Stimulated activated naive B cell treated with anti-CD40 and anti-IgM and Interleukin-4, amounts not matched to agents 10 μg/mL and 1 μg/mL and 100 μg/mL, for 72 hours (primary cell): ENCODE results near the gene FMNL1.
A peak's percentile ranks its signal among the peaks of the same experiment; 100 is the strongest.

Experiments used
- ATAC-seq, 2 donors: fragments of 150-1000 bp; cut with Tn5 transposase; replicated peaks; 2 replicates each; pipeline ENCODE4 v1.10.0; 2021; ENCODE audit warnings: moderate library complexity in 1 of 2
- DNase-seq: peaks from one replicate; pipeline ENCODE4 v3.0.0; 2021
- H3K27ac Mint-ChIP-seq: one replicate; pipeline ENCODE4 v1.8.0; 2022; ENCODE audit warnings: mild to moderate bottlenecking, mixed read lengths
- H3K27me3 Mint-ChIP-seq, 2 donors: one replicate each; pipeline ENCODE4 v1.8.0; 2022; ENCODE audit warnings: mixed read lengths in 2 of 2
- H3K36me3 Mint-ChIP-seq, 2 donors: one replicate each; pipeline ENCODE4 v1.8.0; 2022; ENCODE audit warnings: mixed read lengths in 2 of 2, mild to moderate bottlenecking in 1 of 2
- H3K4me1 Mint-ChIP-seq, 2 donors: one replicate each; pipeline ENCODE4 v1.8.0; 2022; ENCODE audit warnings: mixed read lengths in 2 of 2, mild to moderate bottlenecking in 1 of 2
- H3K4me3 Mint-ChIP-seq, 2 donors: one replicate each; pipeline ENCODE4 v1.8.0; 2022; ENCODE audit warnings: mild to moderate bottlenecking in 2 of 2, mixed read lengths in 2 of 2, moderate library complexity in 1 of 2
- H3K9me3 Mint-ChIP-seq, 2 donors: one replicate each; pipeline ENCODE4 v1.8.0; 2022; ENCODE audit warnings: mixed read lengths in 2 of 2, mild to moderate bottlenecking in 1 of 2

The FMNL1 gene

GRCh38 chr17:45227101-45227925 lies 5.6 kb downstream of the FMNL1 start:
- DNase-seq: peak; percentile 78
- ATAC-seq: peak; percentile 2 to 5
- Mint-ChIP-seq H3K27ac (peak overlapping the region; percentile 97), H3K4me3 (peak overlapping the region; percentile 90 to 99), H3K36me3 (peaks cover 33 to 51% of the 10 kb centered on the region in 2 donors), H3K4me1 (peaks cover 86 to 100% of the 10 kb centered on the region in 2 donors), H3K27me3 (no peaks in the 10 kb centered on the region), H3K9me3 (no peaks in the 10 kb centered on the region)

- ATAC-seq: no peak
- Mint-ChIP-seq H3K9me3 (no peaks in the 10 kb centered on the region), H3K4me3 (peak overlapping the region; percentile 81 to 99), H3K4me1 (peaks cover 89 to 100% of the 10 kb centered on the region in 2 donors), H3K27me3 (no peaks in the 10 kb centered on the region), H3K27ac (peak overlapping the region; percentile 97), H3K36me3 (peaks cover 34 to 49% of the 10 kb centered on the region in 2 donors)
- DNase-seq: peak; percentile 46
Observed at GRCh38 chr17:45227926-45228762, 6.5 kb downstream of the FMNL1 start.

GRCh38 chr17:45228763-45229539 lies 7.3 kb downstream of the FMNL1 start:
- peak; percentile 95 for DNase-seq
- Mint-ChIP-seq H3K9me3 (no peaks in the 10 kb centered on the region), H3K36me3 (peaks cover 38 to 47% of the 10 kb centered on the region in 2 donors), H3K27me3 (no peaks in the 10 kb centered on the region), H3K4me1 (peaks cover 87 to 100% of the 10 kb centered on the region in 2 donors), H3K27ac (peak overlapping the region; percentile 97), H3K4me3 (peak overlapping the region; percentile 81 to 99)
- peak; percentile 53 to 54 for ATAC-seq

GRCh38 chr17:45229681-45230409 lies 8.2 kb downstream of the FMNL1 start:
- Mint-ChIP-seq H3K27me3 (no peaks in the 10 kb centered on the region), H3K27ac (peak overlapping the region; percentile 97), H3K4me3 (peak overlapping the region; percentile 81 to 99), H3K36me3 (peaks cover 41 to 48% of the 10 kb centered on the region in 2 donors), H3K9me3 (no peaks in the 10 kb centered on the region), H3K4me1 (peaks cover 83 to 100% of the 10 kb centered on the region in 2 donors)
- DNase-seq (peak; percentile 89), ATAC-seq (peak; percentile 56 to 66)

GRCh38 chr17:45230410-45230786 lies 8.7 kb downstream of the FMNL1 start:
- Mint-ChIP-seq H3K27me3 (no peaks in the 10 kb centered on the region), H3K4me1 (peaks cover 83 to 100% of the 10 kb centered on the region in 2 donors), H3K36me3 (peaks cover 42 to 48% of the 10 kb centered on the region in 2 donors), H3K4me3 (peak overlapping the region; percentile 81 to 99), H3K9me3 (no peaks in the 10 kb centered on the region), H3K27ac (peak overlapping the region; percentile 97)
- DNase-seq (no peak), ATAC-seq (no peak)

- ATAC-seq: no peak
- H3K4me1 Mint-ChIP-seq: peaks cover 83 to 100% of the 10 kb centered on the region in 2 donors
- no peaks in the 10 kb centered on the region for H3K27me3 Mint-ChIP-seq
- H3K4me3 Mint-ChIP-seq: peak overlapping the region; percentile 81 to 99
- H3K9me3 Mint-ChIP-seq: no peaks in the 10 kb centered on the region
- DNase-seq: no peak
- H3K27ac Mint-ChIP-seq: peak overlapping the region; percentile 97
- H3K36me3 Mint-ChIP-seq: peaks cover 42 to 44% of the 10 kb centered on the region in 2 donors
Observed at GRCh38 chr17:45230787-45231480, 9.2 kb downstream of the FMNL1 start.

GRCh38 chr17:45231481-45232116 lies 9.9 kb downstream of the FMNL1 start:
- H3K27ac Mint-ChIP-seq: peak overlapping the region; percentile 97
- peaks cover 39 to 42% of the 10 kb centered on the region in 2 donors for H3K36me3 Mint-ChIP-seq
- peaks cover 78 to 95% of the 10 kb centered on the region in 2 donors for H3K4me1 Mint-ChIP-seq
- ATAC-seq: no peak
- peak overlapping the region; percentile 2 to 21 for H3K4me3 Mint-ChIP-seq
- H3K9me3 Mint-ChIP-seq: no peaks in the 10 kb centered on the region
- no peak for DNase-seq
- H3K27me3 Mint-ChIP-seq: no peaks in the 10 kb centered on the region

GRCh38 chr17:45232514-45233422 lies 11.1 kb downstream of the FMNL1 start:
- peaks cover 46 to 49% of the 10 kb centered on the region in 2 donors for H3K36me3 Mint-ChIP-seq
- no peaks in the 10 kb centered on the region for H3K9me3 Mint-ChIP-seq
- DNase-seq (no peak), ATAC-seq (no peak)
- H3K27ac Mint-ChIP-seq: peak overlapping the region; percentile 97
- H3K4me3 Mint-ChIP-seq: peak overlapping the region in 1 of 2 donors; percentile 1
- H3K27me3 Mint-ChIP-seq: no peaks in the 10 kb centered on the region
- peaks cover 70 to 90% of the 10 kb centered on the region in 2 donors for H3K4me1 Mint-ChIP-seq

GRCh38 chr17:45233423-45233924 lies 11.8 kb downstream of the FMNL1 start:
- no peaks in the 10 kb centered on the region for H3K9me3 Mint-ChIP-seq
- H3K27ac Mint-ChIP-seq: peak overlapping the region; percentile 97
- peaks cover 53 to 56% of the 10 kb centered on the region in 2 donors for H3K36me3 Mint-ChIP-seq
- no peaks in the 10 kb centered on the region for H3K27me3 Mint-ChIP-seq
- H3K4me1 Mint-ChIP-seq: peaks cover 65 to 86% of the 10 kb centered on the region in 2 donors
- ATAC-seq (no peak), DNase-seq (no peak)
- H3K4me3 Mint-ChIP-seq: no peak overlapping the region

GRCh38 chr17:45234641-45235415 lies 13.1 kb downstream of the FMNL1 start:
- peak overlapping the region; percentile 97 for H3K27ac Mint-ChIP-seq
- H3K9me3 Mint-ChIP-seq: no peaks in the 10 kb centered on the region
- peaks cover 57 to 75% of the 10 kb centered on the region in 2 donors for H3K4me1 Mint-ChIP-seq
- DNase-seq (no peak), ATAC-seq (peak; percentile 29 to 49)
- no peaks in the 10 kb centered on the region for H3K27me3 Mint-ChIP-seq
- H3K4me3 Mint-ChIP-seq: peak overlapping the region in 1 of 2 donors; percentile 29
- peaks cover 65 to 66% of the 10 kb centered on the region in 2 donors for H3K36me3 Mint-ChIP-seq
